ENCODE measurements around the gene CDH4.

GRCh38 chr20:61771805-61772350 lies 519.8 kb downstream of the CDH4 start:
- TF ChIP-seq TAF1 (IDR thresholded peaks at IDR 0.05; ENCODE audit: low read depth) = no peak
- TF ChIP-seq ZBTB7A (IDR thresholded peaks at IDR 0.05; ENCODE audit: low read depth) = no peak

Data from Ishikawa (cell line).